Measurements from ENCODE around the gene HOPX. TPM values are rescaled to one million over a fixed set of nuclear protein-coding genes. Genes with fewer than 3 reads are reported as not detected.

HOPX gene
- total and polyA plus RNA-seq, 2 of the 8 experiments (the other 6 are each of a cell fraction or from before 2014, with no cell fraction given), result not detected

DNA sequence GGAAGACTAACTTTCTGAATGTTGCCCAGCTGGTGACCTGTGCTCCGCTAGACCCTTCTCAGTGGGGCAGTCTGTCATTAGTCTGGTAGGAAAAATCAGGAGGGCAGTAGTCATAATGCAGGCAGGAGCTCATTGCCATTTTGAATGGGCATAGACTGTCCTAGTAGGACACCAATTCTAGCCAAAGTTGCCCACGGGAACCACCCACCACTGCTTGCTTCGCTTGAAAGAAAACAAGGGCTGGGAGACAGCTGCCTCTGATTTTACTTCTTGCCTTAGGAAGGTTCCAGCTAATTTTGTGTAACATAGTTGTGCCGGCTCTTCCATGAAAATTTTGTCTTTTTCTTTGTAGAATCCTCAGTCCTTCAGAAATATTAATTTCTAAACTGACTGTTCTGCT, 23.3 kb downstream of the HOPX start (continued):
- no peak for TF ChIP-seq EP300 (IDR thresholded peaks at IDR 0.05; ENCODE audit: borderline replicate concordance in 1 of 2, low read depth in 2 of 2, low read length in 2 of 2)
- TF ChIP-seq SP1 (IDR thresholded peaks at IDR 0.05; ENCODE audit: low read depth, low read length), result no peak
- TF ChIP-seq SIN3A (conservative IDR thresholded peaks at IDR 0.05 in 1 of 2, IDR thresholded peaks at IDR 0.05 in 1 of 2; ENCODE audit: low read depth in 1 of 2, low read length in 2 of 2), result no peak
- TF ChIP-seq KDM4A (IDR thresholded peaks at IDR 0.05; ENCODE audit: low read depth, low read length, severe bottlenecking), result no peak
- TF ChIP-seq CREB1 (IDR thresholded peaks at IDR 0.05), result no peak
- no peak for TF ChIP-seq TBP (IDR thresholded peaks at IDR 0.05; ENCODE audit: low read depth, low read length)
- no peak for TF ChIP-seq SP4 (IDR thresholded peaks at IDR 0.05; ENCODE audit: low read length)
- no peak for TF ChIP-seq MAFK (IDR thresholded peaks at IDR 0.05; ENCODE audit: low read depth, low read length)
- TF ChIP-seq CEBPB (IDR thresholded peaks at IDR 0.05; ENCODE audit: low read depth, low read length), result no peak

All from H1 (cell line).